Activated CD4-positive, alpha-beta T cell treated with anti-CD3 and anti-CD28 coated beads, Interleukin-2, amount 50 U/mL, for 48 hours (primary cell): ENCODE measurements around the gene TBC1D16.
A peak's percentile ranks its signal among the peaks of the same experiment; 100 is the strongest.

Source experiments
- DNase-seq, 2 experiments: peaks; one replicate each; pipeline ENCODE4 v3.0.0-alpha.2; 2020

TBC1D16 gene

GRCh38 chr17:79948945-79949655, 86.6 kb downstream of the TBC1D16 start:
- no peak for DNase-seq

DNA sequence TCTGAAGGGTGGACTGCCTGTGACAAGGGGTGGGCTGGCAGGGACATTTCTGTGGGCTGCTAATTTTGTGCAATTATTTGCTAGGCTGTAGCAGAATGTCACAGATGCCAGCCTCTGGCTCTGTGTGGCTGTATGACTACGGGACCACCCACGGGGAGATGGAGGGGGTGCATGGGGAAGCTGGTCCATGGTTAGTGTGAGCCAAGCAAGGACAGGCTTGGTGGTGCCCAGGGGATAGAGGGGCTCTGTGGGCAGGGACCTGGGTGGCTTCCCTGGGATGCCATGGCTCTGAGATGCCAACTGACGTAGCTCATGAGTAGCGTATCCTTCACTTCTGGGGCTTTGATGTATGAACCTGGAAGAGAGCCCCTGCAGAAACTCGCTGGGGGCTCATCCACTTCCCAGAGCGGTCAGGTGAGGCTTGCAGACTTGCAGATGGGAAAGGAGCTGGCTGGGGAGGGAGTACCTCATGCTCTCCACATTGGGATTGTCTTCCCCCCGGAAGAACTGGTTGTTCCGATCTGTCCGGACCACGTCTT, 87.2 kb downstream of the TBC1D16 start:
- no peak for DNase-seq

- DNase-seq = no peak
These were observed 88.2 kb downstream of the TBC1D16 start for GRCh38 chr17:79947351-79948031.

DNA sequence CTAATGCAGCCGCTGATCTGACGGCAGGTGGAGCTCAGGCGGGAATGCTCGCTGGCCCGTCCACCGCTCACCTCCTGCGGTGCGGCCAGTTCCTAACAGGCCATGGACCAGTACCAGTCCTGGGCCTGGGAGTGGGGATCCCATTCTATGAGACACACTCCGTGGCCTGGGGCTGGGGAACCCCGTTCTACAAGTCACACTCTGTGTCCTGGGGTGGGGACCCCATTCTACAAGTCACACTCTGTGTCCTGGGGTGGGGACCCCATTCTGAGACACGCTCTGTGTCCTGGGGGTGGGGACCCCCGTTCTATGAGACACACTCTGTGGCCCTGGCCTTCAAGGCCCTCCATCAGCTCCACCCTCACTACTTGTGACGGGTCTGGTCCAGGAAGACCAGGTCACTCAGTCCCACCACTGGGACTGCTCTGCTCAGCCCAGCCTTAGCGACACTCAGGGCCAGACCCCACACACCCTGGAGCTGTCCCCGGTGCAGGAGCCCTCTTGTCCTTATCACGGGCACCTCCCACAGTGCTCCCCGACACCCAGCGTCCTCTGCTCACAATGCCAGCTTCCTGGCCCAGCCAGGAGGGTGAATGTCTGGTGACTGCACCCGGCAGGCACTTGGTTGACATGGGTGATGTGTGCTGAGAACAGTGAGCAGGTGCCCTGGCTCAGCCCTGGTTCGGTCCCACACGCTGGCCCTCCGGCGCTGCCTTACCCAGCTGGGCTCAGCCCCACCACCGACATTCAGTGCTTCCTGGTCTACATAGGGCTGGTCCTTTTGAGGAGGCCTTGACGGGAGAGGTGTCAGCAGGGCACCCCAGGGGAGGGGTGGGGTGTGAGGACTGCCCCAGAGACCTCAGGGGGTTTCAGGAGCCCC, 89.1 kb downstream of the TBC1D16 start:
- no peak for DNase-seq

DNA sequence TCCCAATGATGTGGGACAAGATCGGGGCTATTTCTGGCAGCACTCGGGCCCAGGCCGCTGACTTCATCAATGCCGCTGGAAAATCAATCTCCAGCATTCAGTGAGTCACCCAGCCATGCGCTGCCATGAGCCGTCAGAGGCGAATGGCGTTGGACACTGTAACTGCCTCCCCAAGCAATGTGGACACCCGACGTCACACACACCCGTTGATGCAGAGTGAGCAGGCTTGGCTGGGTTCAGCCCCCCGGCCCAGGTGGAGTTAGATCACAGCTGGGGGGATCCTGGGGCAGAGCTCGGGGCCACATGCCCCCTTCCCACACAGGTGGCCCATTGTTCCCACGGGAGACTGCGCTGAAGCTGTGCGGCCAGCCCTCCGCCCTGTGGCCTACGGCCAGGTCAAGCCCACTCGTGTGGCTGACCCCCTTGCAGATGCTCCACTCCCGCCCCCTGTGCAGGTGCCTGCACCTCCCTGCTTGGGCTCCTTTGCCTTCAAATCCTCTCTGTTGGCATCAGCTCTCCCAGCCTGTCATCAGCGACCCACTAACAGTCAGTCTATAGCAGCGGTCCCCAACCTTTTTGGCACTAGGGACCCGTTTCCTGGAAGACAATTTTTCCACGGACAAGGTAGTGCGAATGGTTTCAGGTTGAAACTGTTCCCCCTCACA, 89.9 kb downstream of the TBC1D16 start:
- DNase-seq = no peak

GRCh38 chr17:79944821-79945391, 90.8 kb downstream of the TBC1D16 start:
- no peak for DNase-seq

GRCh38 chr17:79944251-79944812, 91.3 kb downstream of the TBC1D16 start:
- no peak for DNase-seq

- DNase-seq = no peak
These were observed 92.1 kb downstream of the TBC1D16 start for GRCh38 chr17:79943347-79944241.

- peak in 1 of 2 experiments; percentile 21 for DNase-seq
These were observed 92.9 kb downstream of the TBC1D16 start for GRCh38 chr17:79942591-79943346.

DNA sequence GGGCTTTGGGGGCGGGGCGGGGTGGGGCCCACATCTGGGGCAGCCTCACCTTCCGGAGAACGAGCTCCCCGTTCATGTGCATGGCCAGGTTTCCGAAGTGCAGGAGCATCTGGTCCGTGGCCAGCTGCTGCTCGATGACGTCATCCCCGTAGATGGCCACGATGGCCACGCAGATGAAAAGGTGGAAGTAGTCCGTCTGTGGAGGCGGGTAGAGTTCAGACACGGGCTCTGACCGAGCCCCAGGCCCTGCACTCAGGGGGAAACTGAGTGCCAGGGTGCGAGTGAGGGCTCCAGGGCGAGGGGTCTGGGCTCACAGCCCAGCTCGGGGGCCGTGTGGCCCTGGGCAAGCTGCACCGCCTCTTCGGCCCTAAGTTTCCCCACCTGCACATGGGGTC, 93.7 kb downstream of the TBC1D16 start:
- DNase-seq = no peak

GRCh38 chr17:79941088-79942010, 94.3 kb downstream of the TBC1D16 start:
- no peak for DNase-seq

DNA sequence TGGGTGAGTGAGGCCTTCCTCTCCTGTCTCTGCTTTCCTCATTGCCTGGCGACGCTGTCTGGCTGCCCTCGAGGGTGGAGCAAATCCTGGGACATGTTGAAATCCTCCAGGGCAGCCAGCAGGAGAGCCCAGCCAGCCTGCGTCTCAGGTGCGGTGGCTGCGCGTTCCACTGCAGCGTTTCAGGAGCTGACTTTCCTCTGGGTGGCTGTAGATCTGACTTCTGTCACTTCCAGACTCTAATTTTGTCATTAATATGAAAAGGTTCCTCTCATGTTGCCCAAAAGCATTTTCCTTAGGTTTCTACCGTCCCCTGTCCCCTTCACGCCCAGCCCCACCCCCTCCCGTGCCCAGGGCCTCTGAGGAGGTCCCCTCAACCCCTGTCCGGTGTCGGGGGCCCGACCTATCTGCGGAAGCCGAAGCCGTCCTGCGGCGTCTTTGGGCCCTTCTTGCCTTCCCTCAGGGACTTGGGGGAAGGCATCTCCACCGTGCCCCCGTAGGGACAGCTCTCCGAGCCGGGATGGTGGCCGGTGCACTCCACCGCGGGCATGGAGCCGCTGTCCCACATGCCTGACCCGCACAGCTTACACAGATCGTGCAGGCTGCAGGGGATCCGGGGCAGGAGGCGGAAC, 95.1 kb downstream of the TBC1D16 start:
- no peak for DNase-seq

GRCh38 chr17:79939755-79940458, 95.8 kb downstream of the TBC1D16 start:
- no peak for DNase-seq

DNA sequence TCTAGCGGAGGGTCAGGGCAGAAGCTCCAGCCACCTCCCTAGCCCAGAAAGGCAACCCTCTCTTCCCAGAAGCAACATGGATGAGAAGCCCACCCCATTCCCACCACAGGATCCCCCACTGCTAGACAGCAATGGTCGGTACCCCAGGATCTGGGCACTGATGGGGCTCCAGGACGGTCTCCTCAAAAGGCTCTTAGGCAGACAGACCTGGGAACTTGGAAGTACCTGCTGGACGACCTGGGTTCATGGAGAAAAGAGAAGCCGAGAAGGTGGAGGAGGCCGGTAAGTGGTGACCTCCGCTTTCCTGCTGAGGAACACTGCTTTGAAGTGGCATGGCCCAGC, 96.6 kb downstream of the TBC1D16 start:
- no peak for DNase-seq

DNA sequence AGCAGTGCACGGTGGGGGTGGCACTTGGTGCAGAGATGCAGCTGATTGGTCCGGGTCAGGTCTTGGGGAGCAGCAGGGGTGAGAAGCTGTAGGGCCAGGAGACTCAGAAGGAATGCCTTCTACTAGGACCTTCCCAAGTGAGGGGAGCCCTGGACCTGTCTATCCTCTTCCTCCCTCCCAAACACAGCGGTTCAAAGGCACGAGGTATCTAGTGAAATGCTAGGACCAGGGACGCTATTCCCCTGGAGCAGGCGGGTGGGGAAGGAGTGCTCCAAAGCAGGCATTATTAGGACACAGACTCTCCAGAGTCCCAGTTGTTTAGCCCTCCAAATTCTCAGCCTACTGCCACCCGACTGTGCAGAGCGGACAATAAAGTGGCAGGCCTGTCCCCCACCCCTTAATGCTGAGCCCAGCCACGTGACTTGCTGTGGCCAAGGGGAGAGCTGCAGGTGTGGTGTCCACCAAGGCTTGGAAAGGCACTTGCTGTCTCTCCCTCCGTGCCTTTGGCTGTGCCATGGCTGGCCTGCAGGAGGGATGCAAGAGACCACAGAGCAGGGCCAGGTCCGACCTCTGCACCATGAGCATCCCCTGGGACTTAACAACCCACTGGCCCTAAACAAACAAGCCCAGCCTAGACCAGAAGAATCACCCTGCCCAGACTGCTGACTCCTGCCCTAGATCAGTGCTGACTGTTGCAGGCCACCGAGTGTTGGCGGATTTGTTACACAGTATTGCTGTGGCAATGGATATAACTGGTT, 97.2 kb downstream of the TBC1D16 start:
- DNase-seq = no peak

GRCh38 chr17:79937391-79938335, 98.0 kb downstream of the TBC1D16 start:
- no peak for DNase-seq
